DOHH2 (cell line): Measurements from ENCODE around the gene PRKCZ.

ENCODE experiments used
- H3F3A ChIP-seq: fragments of 200-600 bp; sonication (generic), shearing (Covaris generic); 2 replicates; pipeline ENCODE4 v1.6.0; 2016; ENCODE audit warnings: antibody characterized with exemption, mild to moderate bottlenecking; ENCODE audit not compliant: control insufficient read depth, insufficient read depth
- H3K27ac ChIP-seq: fragments of 200-600 bp; sonication (generic); 2 replicates; pipeline ENCODE4 v1.5.1; 2014; ENCODE audit warnings: low read depth, mild to moderate bottlenecking, low read length, moderate library complexity
- H3K27me3 ChIP-seq: fragments of 200-600 bp; sonication (generic); 2 replicates; pipeline ENCODE4 v1.6.1; 2014; ENCODE audit warnings: mild to moderate bottlenecking, low read length, mixed read lengths; ENCODE audit not compliant: control insufficient read depth
- H3K36me3 ChIP-seq: fragments of 200-600 bp; sonication (generic); 2 replicates; pipeline ENCODE4 v1.6.1; 2014; ENCODE audit warnings: mild to moderate bottlenecking, low read length, moderate library complexity, mixed read lengths; ENCODE audit not compliant: control insufficient read depth
- H3K4me1 ChIP-seq: fragments of 200-600 bp; sonication (generic); 2 replicates; pipeline ENCODE4 v1.6.1; 2014; ENCODE audit warnings: mild to moderate bottlenecking, low read length, mixed read lengths; ENCODE audit not compliant: control insufficient read depth
- H3K4me2 ChIP-seq: fragments of 200-600 bp; sonication (generic); 2 replicates; pipeline ENCODE4 v1.6.0; 2014; ENCODE audit warnings: mild to moderate bottlenecking, low read length, moderate library complexity
- H3K4me3 ChIP-seq: fragments of 200-600 bp; sonication (generic); 2 replicates; pipeline ENCODE4 v1.5.1; 2014; ENCODE audit warnings: mild to moderate bottlenecking, low read length, mixed read lengths
- H3K79me2 ChIP-seq: fragments of 200-600 bp; sonication (generic); 2 replicates; pipeline ENCODE4 v1.6.1; 2014; ENCODE audit warnings: mild to moderate bottlenecking, low read length, mixed read lengths; ENCODE audit not compliant: control insufficient read depth
- H3K9me2 ChIP-seq: fragments of 200-600 bp; sonication (generic); replicated peaks from 2 replicates; pipeline ENCODE4 v1.6.1; 2014; ENCODE audit warnings: mild to moderate bottlenecking, low read length, mixed read lengths; ENCODE audit not compliant: control insufficient read depth
- H3K9me3 ChIP-seq: fragments of 200-600 bp; sonication (generic); 2 replicates; pipeline ENCODE4 v1.6.1; 2014; ENCODE audit warnings: antibody characterized with exemption, low read length, mixed read lengths; ENCODE audit not compliant: control insufficient read depth, insufficient read depth
- H4K20me1 ChIP-seq: fragments of 200-600 bp; sonication (generic); 2 replicates; pipeline ENCODE4 v1.6.0; 2014; ENCODE audit warnings: low read depth, mild to moderate bottlenecking, antibody characterized with exemption, low read length, moderate library complexity; ENCODE audit not compliant: control insufficient read depth, insufficient read depth
- EZH2phosphoT487 ChIP-seq: fragments of 200-600 bp; sonication (generic); IDR thresholded peaks from 2 replicates; pipeline ENCODE4 v1.6.1; 2017; ENCODE audit warnings: borderline replicate concordance, mild to moderate bottlenecking, antibody characterized with exemption, low read length, moderate library complexity, mixed read lengths
- TF ChIP-seq, protein P1 (sequence below): fragments of 200-600 bp; sonication (generic); IDR thresholded peaks from one replicate; pipeline ENCODE4 v1.5.1; 2014; ENCODE audit warnings: antibody characterized with exemption, mild to moderate bottlenecking, low read depth, low read length; ENCODE audit not compliant: poor library complexity, severe bottlenecking

PRKCZ gene

DNA sequence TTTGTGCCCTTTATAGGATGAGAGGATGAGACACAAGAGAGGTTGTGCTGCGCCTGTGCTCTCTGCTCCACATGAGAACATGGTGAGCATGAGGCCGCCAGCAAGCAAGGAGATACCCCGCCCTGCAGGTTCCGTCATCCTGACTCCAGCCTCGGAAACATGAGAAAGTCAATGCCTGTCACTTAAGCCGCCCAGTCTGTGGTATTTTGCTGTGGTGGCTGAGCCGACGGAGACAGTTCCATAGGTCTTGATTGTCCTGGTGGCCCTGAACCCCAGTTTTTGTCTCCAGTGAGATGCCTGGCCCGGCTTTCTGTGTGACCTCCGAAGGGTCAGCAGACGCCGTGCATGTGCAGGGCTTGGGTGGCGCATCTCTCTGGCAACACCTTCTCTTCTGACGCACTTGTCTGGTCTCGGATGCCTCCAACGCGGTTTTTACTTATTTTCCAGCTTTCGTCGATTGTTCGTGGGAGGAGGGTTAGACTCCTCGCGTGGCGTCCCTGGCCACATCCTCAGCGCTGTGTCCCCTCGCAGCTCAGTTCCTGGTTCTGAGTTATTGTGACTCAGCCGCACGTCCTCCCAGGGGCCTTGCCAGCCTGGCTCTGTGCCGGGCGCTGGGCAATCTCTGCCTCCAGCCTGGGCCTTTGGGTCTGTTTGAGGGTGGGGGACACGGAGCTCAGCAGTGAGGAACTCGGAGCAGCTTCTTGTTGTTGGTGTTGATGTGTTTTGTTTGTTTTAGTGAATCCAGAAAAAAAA lies 74.4 kb downstream of the PRKCZ start:
- peaks cover 14% of the 10 kb centered on the region; the same call in 1 of the 2 replicates for H3K9me3 ChIP-seq
- peaks cover 5% of the 10 kb centered on the region for H3K4me1 ChIP-seq
- H3K79me2 ChIP-seq, result no peaks in the 10 kb centered on the region
- H3K27me3 ChIP-seq, result no peaks in the 10 kb centered on the region
- H4K20me1 ChIP-seq, result no peaks in the 10 kb centered on the region
- H3K9me2 ChIP-seq, result no peaks in the 10 kb centered on the region
- H3K27ac ChIP-seq, result no peak overlapping the region
- H3K4me2 ChIP-seq, result no peak overlapping the region
- no peak overlapping the region for H3K4me3 ChIP-seq
- no peaks in the 10 kb centered on the region for H3F3A ChIP-seq
- TF ChIP-seq EZH2phosphoT487, result no peak
- TF ChIP-seq, protein P1, sequence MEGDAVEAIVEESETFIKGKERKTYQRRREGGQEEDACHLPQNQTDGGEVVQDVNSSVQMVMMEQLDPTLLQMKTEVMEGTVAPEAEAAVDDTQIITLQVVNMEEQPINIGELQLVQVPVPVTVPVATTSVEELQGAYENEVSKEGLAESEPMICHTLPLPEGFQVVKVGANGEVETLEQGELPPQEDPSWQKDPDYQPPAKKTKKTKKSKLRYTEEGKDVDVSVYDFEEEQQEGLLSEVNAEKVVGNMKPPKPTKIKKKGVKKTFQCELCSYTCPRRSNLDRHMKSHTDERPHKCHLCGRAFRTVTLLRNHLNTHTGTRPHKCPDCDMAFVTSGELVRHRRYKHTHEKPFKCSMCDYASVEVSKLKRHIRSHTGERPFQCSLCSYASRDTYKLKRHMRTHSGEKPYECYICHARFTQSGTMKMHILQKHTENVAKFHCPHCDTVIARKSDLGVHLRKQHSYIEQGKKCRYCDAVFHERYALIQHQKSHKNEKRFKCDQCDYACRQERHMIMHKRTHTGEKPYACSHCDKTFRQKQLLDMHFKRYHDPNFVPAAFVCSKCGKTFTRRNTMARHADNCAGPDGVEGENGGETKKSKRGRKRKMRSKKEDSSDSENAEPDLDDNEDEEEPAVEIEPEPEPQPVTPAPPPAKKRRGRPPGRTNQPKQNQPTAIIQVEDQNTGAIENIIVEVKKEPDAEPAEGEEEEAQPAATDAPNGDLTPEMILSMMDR, result no peak
- H3K36me3 ChIP-seq, result no peaks in the 10 kb centered on the region

DNA sequence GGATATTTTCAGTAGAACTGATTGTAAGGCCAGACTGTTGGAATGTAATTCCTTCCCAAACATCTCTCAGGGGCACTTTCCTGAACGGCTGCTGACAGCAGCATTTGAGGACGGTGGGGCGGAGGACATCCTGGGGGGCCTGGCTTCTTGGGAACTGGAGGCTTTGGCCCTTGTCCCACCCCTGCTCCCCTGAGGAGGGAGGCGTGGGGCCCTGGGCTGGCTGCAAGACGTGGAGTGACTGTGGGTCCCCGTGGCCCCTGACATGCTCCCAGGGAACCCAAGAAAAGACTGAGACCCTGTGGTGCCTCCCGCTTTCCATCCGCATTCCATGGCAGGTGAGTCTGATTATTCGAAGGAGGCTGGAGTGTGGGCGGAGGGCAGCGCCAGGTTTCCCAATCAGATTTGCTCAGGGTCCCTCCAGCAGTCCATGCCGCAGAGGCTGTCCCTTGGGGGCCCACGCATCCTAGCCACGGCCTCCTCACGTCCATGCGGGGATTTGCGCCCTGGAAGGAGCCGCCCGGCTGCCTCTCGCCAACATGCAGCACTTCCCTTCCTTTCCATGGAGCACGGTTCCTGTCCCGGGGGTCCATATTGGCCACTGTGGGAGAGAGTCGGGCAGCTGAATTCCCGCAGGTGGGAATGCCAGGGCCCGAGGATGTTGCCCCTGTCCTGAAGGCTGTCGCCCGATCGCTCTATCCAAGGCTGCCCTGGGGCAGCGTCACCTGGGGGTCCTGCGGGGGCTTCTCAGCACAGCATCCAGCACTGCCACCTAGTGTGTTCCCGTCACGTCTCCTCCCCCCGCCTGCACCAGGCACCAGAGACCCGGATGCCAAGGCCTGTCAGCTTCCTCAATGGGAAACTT lies 75.4 kb downstream of the PRKCZ start:
- no peak for TF ChIP-seq EZH2phosphoT487
- TF ChIP-seq, protein P1, result no peak
- no peak overlapping the region for H3K4me2 ChIP-seq
- H3K27ac ChIP-seq, result no peak overlapping the region
- peaks cover 5% of the 10 kb centered on the region for H3K4me1 ChIP-seq
- H3F3A ChIP-seq, result no peaks in the 10 kb centered on the region
- no peaks in the 10 kb centered on the region for H3K27me3 ChIP-seq
- H3K9me3 ChIP-seq, result peaks cover 14% of the 10 kb centered on the region; the same call in 1 of the 2 replicates
- no peaks in the 10 kb centered on the region for H3K9me2 ChIP-seq
- H3K4me3 ChIP-seq, result no peak overlapping the region
- H3K79me2 ChIP-seq, result no peaks in the 10 kb centered on the region
- no peaks in the 10 kb centered on the region for H4K20me1 ChIP-seq
- no peaks in the 10 kb centered on the region for H3K36me3 ChIP-seq

DNA sequence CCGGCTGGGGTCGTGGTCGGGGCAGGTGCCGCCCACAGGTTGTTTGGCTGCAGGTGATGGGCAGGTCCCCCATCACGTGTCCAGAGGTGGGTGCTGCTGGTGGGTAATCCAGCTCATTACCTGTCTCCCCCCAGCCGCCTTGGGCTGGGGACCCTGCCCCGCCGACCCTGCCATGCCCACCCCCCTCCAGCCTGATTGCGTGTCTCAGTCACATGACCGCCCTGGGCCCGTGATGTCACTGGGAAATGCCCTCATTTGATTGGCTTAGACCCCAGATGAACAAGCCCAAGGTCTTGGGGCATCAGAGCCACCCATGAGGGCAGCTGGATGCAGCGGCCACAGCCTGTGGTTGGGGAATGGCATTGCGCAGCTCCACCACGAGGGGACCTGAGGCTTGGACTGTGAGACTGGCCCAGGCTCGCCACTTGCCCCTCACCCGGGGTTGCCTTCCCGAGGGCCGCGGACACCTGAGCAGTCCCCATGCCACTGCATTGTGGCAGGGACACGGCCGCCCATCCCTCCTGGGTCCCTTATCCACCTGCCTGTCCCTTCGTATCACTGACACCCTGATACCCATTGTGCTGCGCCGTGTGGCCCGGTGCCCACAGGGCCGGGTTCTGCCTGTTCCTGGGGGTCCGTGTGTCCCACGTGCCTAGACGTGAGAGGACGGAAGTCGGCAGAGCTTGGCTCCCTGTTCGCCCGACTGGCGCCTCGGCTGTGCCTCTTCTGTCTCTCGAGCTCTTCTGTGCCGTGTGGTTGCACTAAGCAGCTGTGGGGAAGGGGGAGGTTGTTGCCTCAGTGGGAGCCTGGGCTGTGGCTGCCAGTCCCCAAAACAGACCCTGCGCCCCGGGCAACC lies 76.3 kb downstream of the PRKCZ start:
- Histone ChIP-seq H3K27ac (no peak overlapping the region), H3K9me3 (peaks cover 8% of the 10 kb centered on the region; the same call in 1 of the 2 replicates), H3K4me2 (no peak overlapping the region), H3K36me3 (no peaks in the 10 kb centered on the region), H3K9me2 (no peaks in the 10 kb centered on the region), H3K79me2 (no peaks in the 10 kb centered on the region), H3K27me3 (no peaks in the 10 kb centered on the region), H4K20me1 (no peaks in the 10 kb centered on the region), H3K4me1 (peaks cover 5% of the 10 kb centered on the region), H3K4me3 (no peak overlapping the region), H3F3A (no peaks in the 10 kb centered on the region)
- TF ChIP-seq EZH2phosphoT487, result no peak
- TF ChIP-seq, protein P1, result no peak
